IPS DF 6.9 (cell line): ENCODE measurements around the gene CRHR1.

Experiments
- DNase-seq: peaks from one replicate; pipeline ENCODE4 v3.0.0-alpha.2; 2013; ENCODE audit warnings: low read depth, low spot score
- H3K27ac ChIP-seq: one replicate; pipeline ENCODE4 v1.5.1; 2013; ENCODE audit warnings: low read length, control low read depth
- H3K27me3 ChIP-seq: 2 replicates; pipeline ENCODE4 v1.6.1; 2013; ENCODE audit warnings: mild to moderate bottlenecking, low read length; ENCODE audit not compliant: control insufficient read depth, insufficient read depth
- H3K36me3 ChIP-seq: 2 replicates; pipeline ENCODE4 v1.6.1; 2013; ENCODE audit warnings: low read length; ENCODE audit not compliant: control insufficient read depth, insufficient read depth
- H3K4me1 ChIP-seq: 2 replicates; pipeline ENCODE4 v1.6.1; 2013; ENCODE audit warnings: low read length; ENCODE audit not compliant: control insufficient read depth, insufficient read depth
- H3K4me3 ChIP-seq: 2 replicates; pipeline ENCODE4 v1.5.1; 2013; ENCODE audit warnings: mild to moderate bottlenecking, low read length
- H3K9me3 ChIP-seq: 2 replicates; pipeline ENCODE4 v1.6.1; 2013; ENCODE audit warnings: low read length, inconsistent platforms; ENCODE audit not compliant: control insufficient read depth, insufficient read depth
- WGBS: extraction: QIAGEN DNeasy Blood & Tissue Kit; methylation state at CpG from one replicate; pipeline ENCODE4 v1.1.7; 2013; ENCODE audit warnings: mixed read lengths, missing lambda C conversion rate; ENCODE audit not compliant: insufficient read length, insufficient coverage; 5-methylcytosine and 5-hydroxymethylcytosine counted together

The CRHR1 gene

GRCh38 chr17:45876539-45876938 is 92.4 kb downstream of the CRHR1 start:
- no peaks in the 10 kb centered on the region for H3K27me3 ChIP-seq
- H3K27ac ChIP-seq, result no peak overlapping the region
- H3K4me1 ChIP-seq, result no peaks in the 10 kb centered on the region
- H3K4me3 ChIP-seq, result no peak overlapping the region
- no CpG with 5 or more reads among the region's 3 CpGs for WGBS
- H3K36me3 ChIP-seq, result no peaks in the 10 kb centered on the region
- no peaks in the 10 kb centered on the region; the same call in 1 of the 2 replicates for H3K9me3 ChIP-seq
- no peak for DNase-seq

DNA sequence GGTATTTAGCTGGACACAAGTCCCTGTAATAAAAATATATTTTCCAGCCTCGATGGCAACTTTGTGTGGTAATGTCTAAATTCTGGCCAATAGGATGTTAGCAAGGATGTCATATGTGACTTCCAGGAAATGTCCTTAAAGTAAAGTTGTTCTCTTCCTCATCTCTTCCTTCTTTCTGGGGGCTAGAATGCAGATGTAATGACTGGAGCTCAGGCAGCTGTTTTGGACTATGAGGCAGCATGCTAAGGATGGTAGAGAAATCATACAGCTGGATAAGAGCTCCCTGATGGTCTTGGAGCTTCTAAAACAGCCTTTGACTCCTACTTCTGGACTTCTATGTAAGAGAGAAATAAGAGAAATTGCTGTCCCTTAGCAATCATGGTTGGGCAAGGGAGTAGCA is 93.3 kb downstream of the CRHR1 start:
- no peaks in the 10 kb centered on the region for H3K4me1 ChIP-seq
- WGBS, result no CpG with 5 or more reads among the region's 1 CpG
- no peak for DNase-seq

GRCh38 chr17:45883063-45883462 is 98.9 kb downstream of the CRHR1 start:
- Histone ChIP-seq H3K27ac (no peak overlapping the region), H3K27me3 (no peaks in the 10 kb centered on the region), H3K9me3 (no peaks in the 10 kb centered on the region), H3K4me3 (no peak overlapping the region), H3K4me1 (no peaks in the 10 kb centered on the region), H3K36me3 (no peaks in the 10 kb centered on the region)
- DNase-seq, result no peak
- WGBS, result no CpG with 5 or more reads among the region's 2 CpGs

More for the DNA sequence above, 93.3 kb downstream of the CRHR1 start:
- no peaks in the 10 kb centered on the region for H3K27me3 ChIP-seq
- no peak overlapping the region for H3K27ac ChIP-seq
- no peak overlapping the region for H3K4me3 ChIP-seq
- no peaks in the 10 kb centered on the region; the same call in 1 of the 2 replicates for H3K9me3 ChIP-seq
- no peaks in the 10 kb centered on the region for H3K36me3 ChIP-seq
